ENCODE measurements around the gene DCDC1.

GRCh38 chr11:30879322-30880005 lies 490.1 kb downstream of the DCDC1 start:
- no peak for TF ChIP-seq CTCF (conservative IDR thresholded peaks at IDR 0.05; ENCODE audit: low read length)
- TF ChIP-seq EZH2phosphoT487 (IDR thresholded peaks at IDR 0.05; ENCODE audit: borderline replicate concordance, low read depth, low read length) = no peak
